Brain pericyte (primary cell): ENCODE data around the gene TARS1.

Experiments used
- DNase-seq: peaks from one replicate; pipeline ENCODE4 v3.0.0-alpha.2; 2012; ENCODE audit warnings: low read depth, low spot score

TARS1 gene

GRCh38 chr5:33440482-33441240, at the start of gene TARS1:
Gene TARS1, plus strand, starts transcription at chr5:33440965. Its CDS starts 122 bp downstream, at chr5:33441087.
- peak; percentile 100 for DNase-seq

GRCh38 chr5:33398501-33398900, 42.3 kb upstream of the TARS1 start:
- no peak for DNase-seq

GRCh38 chr5:33400675-33401074, 40.1 kb upstream of the TARS1 start:
- DNase-seq: no peak

GRCh38 chr5:33401482-33402390, 39.0 kb upstream of the TARS1 start:
- DNase-seq: no peak

- DNase-seq: no peak
Observed at GRCh38 chr5:33403187-33403586, 37.6 kb upstream of the TARS1 start.

- no peak for DNase-seq
Observed at GRCh38 chr5:33408816-33409215, 31.9 kb upstream of the TARS1 start.

- DNase-seq: no peak
Observed at GRCh38 chr5:33409435-33410170, 31.2 kb upstream of the TARS1 start.

GRCh38 chr5:33410221-33410620, 30.5 kb upstream of the TARS1 start:
- DNase-seq: no peak

GRCh38 chr5:33411498-33411897, 29.3 kb upstream of the TARS1 start:
- DNase-seq: no peak

- no peak for DNase-seq
Observed at GRCh38 chr5:33415811-33416354, 24.9 kb upstream of the TARS1 start.

GRCh38 chr5:33417632-33418031, 23.1 kb upstream of the TARS1 start:
- DNase-seq: no peak

- no peak for DNase-seq
Observed at GRCh38 chr5:33420946-33421345, 19.8 kb upstream of the TARS1 start.

- DNase-seq: no peak
Observed at GRCh38 chr5:33422191-33422590, 18.6 kb upstream of the TARS1 start.

- DNase-seq: no peak
Observed at GRCh38 chr5:33423018-33423630, 17.6 kb upstream of the TARS1 start.

GRCh38 chr5:33425314-33425713, 15.5 kb upstream of the TARS1 start:
- no peak for DNase-seq

- DNase-seq: no peak
Observed at GRCh38 chr5:33430983-33431382, 9.8 kb upstream of the TARS1 start.

- no peak for DNase-seq
Observed at GRCh38 chr5:33432656-33433055, 8.1 kb upstream of the TARS1 start.

- DNase-seq: peak; percentile 87
Observed at GRCh38 chr5:33433303-33434240, 7.2 kb upstream of the TARS1 start.

- DNase-seq: peak; percentile 37
Observed at GRCh38 chr5:33435893-33436490, 4.8 kb upstream of the TARS1 start.

GRCh38 chr5:33438996-33439395, 1.8 kb upstream of the TARS1 start:
- no peak for DNase-seq
